Frontal cortex (tissue), 4 donors: ENCODE results near the gene HDDC2. TPM values are rescaled to one million over a fixed set of nuclear protein-coding genes. Genes with fewer than 3 reads are reported as not detected.

Experiments used
- DNase-seq, 2 donors: peaks; one replicate each; pipeline ENCODE4 v3.0.0; 2012; ENCODE audit warnings: low spot score in 2 of 2
- FAIRE-seq: peaks from 2 replicates; lab custom pipeline; 2012; peaks lifted over from hg19 to GRCh38; lab: Jason Lieb, UNC
- total RNA-seq: library from RNA; depleted of rRNA; stranded (reverse); fragments of >200 nt; gene quantifications from one replicate; pipeline ENCODE4 v1.2.3, GENCODE V29; 2014
- donor health status: control.
- donor health status: control.
- donor health status: control.

HDDC2 gene
- total RNA-seq, 1 donor from 2014 or later = 31.0 TPM

DNA sequence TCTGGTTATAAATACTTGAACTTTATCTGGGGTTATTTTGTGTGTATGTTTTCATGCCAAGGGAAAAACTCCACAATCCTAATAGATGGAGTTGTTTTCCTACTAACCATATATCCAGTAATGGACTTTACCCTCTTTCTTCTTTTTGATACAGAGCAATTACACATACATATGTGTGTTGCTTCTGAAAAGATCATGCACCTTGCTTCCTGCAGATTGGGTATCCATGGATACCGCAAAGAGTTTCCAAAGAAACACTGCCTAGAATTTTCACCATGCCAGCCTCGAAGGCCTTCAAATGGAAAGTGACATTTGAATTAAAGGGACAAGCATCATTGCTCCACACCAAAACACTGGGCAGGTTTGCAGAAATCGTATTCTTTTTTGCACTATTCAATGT lies 26.8 kb downstream of the HDDC2 start:
- FAIRE-seq (no peak), DNase-seq (no peak)

DNA sequence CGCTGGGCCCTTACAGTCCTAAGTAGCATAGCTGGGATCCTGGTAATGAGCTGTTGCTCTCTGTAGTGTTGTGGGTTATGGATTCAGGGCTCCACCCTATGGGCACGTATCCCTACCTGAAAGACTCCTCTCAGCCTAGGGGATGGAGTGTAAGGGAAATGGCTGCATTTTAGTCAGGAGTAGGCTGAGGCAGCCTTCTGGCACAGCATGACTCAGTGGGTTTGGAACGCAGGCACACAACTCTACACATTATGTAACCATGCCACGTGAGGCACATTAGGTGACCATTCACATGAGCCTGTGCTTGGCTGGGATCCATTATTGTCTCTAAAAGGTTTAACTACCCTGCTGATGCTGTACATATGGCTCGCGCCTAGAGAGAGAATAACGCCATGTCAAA lies 27.8 kb downstream of the HDDC2 start:
- no peak for FAIRE-seq

DNA sequence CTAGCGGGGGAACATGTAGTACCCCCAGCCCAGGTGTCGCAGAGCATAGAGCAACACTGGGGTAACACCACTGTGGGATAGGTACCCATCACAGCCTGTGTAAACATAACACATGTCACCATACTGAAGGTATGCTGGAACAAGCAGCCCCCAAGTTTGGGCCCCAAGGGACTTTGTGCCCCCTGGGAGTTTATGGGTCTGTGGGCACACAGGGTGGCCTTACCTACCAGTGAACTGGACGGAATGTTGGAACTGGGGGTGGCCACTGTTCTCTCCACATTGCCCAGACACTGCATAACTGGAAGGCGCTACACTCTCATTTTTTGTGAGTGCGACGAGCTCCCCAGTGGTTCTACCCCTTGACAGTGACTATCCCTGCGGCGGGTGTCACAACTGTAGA lies 28.5 kb downstream of the HDDC2 start:
- no peak for DNase-seq
- no peak for FAIRE-seq

More for the DNA sequence above, 27.8 kb downstream of the HDDC2 start:
- DNase-seq = no peak

DNA sequence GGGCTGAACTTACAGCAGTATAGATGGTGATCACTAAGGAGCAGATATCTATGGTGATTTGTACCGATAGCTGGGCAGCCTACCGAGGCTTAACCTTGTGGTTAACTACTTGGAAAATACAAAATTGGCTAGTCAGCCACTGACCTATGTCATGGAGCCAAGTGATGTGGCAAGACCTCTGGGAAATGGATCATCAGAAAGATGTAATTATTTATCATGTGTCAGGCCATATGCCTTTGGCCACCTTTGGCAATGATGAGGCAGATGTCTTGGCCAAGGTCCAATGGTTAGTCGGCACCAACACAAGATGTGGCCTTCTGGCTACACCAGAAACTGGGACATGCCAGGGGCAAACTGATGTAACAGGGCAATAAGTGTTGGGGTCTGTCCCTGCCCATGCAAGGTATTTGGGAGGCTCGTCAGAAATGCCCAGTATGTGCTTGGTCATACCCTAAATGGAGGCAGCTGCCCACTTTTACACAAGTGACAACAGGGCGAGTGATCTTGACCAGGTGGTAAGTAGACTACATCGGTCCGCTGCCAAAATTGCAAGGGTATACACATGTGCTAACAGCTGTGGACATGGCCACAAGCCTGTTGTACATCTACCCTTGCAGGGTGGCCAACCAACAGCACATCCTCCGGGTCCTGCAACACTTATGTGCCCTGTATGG lies 30.1 kb downstream of the HDDC2 start:
- FAIRE-seq (no peak), DNase-seq (no peak)

DNA sequence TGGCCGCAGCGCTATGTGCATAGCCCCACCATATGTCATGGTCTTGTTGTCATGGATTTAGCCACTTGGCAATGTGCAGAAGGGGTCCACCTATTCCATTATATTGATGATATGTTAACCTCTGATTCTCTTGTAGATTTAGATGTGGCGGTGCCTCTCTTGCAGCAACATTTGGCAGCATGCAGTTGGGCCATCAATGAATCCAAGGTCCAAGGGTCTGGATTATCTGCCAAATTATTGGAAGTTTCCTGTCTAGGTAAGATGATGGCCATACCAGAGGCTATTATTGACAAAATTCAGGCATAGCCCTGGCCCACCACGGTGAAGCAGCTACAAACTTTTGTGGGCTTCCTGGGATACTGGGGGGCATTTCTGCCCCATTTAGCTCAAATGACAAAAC lies 31.4 kb downstream of the HDDC2 start:
- no peak for FAIRE-seq
- DNase-seq = no peak

DNA sequence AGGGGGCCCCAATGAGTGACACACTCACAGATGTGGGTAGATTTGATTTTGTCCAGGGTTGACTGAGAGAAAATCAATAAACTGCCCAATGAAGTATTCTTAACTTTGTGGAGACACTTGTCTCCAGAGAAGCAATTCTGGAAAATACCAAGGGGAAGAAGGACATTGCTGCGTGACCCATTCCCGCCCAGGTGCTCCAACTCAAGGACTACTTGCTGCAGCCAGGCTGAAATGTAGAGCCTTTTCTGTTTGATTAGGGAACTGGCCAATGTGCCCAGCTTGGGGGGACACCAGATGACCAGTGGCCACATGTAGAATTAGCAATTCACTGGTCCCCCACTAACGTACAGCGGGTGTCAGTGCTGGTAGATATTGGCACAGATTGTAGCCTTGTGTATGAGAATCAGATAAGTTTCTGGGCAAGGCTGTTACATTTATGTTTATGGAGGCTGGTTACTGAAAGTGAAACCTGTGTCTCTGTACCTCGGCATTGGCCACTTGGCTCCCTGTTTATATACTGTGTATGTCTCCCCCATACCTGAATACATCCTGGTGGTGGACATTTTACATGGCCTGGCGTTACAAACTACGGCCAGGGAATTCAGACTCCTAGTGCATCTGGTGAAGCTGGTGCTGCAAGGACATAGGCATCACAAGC lies 32.3 kb downstream of the HDDC2 start:
- DNase-seq (no peak), FAIRE-seq (no peak)

DNA sequence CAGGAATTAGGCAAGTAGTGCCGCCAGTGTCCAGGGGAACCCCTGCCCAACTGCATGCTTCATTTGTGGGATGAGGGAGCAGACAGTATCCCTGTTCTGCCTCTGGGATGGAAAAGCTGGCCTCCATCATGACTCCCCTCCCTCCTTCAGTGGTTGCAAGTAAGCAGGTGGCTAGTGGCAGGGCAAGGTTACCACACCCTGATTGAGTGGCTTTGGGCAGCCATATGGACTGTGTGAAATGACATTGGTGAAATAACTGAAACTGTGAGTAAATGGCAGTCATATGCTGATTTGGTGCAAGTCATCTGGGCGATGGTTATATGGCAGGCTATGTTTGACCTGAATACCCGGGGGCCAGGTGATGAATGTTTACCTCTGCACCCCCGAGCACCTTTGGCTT lies 33.0 kb downstream of the HDDC2 start:
- DNase-seq (no peak), FAIRE-seq (no peak)

DNA sequence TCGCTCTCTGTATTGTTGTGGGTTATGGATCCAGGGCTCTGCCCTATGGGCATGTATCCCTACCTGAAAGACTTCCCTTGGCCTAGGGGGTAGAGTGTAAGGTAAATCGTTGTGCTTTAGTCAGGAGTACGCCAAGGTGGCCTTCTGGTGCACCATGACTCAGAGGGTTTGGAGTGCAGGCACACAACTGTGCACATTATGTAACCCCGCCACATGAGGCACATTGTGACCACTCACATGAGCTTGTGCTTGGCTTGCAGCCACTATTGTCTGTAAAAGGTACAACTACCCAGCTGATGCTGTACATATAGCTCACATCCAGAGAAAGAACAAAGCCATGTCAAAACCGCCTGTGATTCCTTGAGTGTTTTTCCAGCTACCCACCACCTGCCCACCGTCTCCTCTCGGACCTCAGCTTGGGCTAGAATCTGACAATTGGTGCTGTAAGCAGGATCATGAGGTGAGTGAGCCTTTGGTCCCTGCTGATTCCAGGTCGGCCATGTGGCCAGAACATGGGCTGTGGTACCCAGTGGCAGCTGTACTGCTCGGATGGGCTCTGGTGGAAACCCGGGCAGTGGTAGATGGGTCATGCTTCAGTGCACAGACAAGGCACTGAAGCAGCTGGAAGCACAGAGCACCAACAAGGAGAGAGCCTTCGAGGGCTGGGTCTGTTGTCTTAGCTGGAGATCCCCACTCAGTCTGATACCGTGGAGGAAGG lies 33.8 kb downstream of the HDDC2 start:
- DNase-seq (no peak), FAIRE-seq (no peak)

DNA sequence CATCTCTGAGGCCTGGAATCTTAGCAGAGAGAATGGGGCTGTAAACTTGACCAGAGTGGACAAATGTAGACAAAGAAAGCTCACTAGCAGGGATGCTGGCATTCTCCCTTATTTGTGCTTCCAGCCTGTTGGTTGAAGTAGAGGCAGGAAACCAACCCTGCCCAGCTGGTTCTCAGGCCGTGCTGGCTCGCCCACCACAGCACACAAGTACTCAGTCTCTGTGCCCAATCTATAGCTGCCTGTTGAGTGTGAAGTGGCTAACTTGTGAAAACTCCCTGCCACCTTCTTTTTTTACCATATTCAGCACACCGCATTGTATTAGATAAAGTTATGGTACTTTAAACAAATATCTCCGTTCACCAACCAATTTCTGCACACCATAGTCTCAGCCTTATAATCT lies 37.3 kb downstream of the HDDC2 start:
- DNase-seq (no peak), FAIRE-seq (no peak)

DNA sequence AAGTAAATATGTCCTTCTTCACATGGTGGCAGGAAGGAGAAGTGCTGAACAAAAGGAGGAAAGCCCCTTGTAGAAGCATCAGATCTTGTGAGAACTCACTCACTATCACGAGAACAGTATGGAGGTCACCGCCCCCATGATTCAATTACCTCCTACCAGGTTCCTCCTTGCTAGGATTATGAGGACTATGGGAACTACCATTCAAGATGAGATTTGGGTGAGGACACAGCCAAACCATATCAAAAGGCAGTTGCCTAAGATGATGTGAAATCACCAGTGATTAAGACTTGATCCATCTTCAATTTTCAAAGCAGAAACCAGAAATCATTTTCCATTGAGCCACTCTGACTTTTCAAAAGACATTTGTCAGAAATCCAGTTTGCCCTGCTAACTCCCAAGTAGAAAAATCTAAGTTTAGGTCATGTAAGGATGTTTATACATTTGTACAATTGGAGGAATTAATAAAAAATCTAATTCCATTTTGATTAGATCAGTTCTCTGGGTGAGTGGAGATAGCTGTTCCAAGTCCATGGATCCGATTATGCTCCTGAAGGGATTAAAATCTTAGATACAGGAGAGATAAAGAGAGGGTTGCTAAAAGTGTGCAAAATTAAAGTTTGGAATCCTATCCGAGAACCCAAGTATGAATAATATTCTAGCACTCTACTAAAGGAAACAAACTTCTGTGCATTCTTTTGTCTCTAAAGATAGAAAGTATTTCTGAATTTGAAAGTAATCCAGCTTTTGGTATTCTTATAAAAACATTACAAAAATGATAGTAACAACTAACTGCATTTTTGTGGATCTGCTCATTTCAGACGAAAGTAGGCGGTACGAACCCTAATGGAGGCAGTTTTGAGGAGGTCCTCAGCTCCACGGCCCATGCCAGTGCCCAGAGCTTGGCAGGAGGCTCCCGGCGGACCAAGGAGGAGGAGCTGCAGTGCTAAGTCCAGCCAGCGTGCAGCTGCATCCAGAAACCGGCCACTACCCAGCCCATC lies 39.5 kb downstream of the HDDC2 start:
- FAIRE-seq = no peak

DNA sequence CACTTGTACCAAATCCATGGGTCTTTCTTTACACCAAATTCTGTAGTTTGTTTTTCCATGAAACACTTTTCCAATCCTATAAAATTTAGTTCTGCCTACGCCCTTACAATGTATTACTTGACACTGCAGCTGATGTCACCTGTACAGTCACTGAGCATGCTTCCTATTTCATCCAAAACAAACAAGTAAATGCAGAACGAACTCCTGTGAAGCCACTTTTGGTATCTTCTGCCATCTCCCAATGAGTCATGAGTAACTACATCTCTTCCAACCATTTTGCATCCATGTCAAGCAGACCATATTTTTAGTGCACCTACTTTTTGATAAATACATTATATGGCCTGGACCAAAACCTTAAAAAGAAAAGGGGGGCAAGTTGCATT lies 42.4 kb downstream of the HDDC2 start:
- no peak for FAIRE-seq

More for the DNA sequence above, 39.5 kb downstream of the HDDC2 start:
- no peak for DNase-seq

DNA sequence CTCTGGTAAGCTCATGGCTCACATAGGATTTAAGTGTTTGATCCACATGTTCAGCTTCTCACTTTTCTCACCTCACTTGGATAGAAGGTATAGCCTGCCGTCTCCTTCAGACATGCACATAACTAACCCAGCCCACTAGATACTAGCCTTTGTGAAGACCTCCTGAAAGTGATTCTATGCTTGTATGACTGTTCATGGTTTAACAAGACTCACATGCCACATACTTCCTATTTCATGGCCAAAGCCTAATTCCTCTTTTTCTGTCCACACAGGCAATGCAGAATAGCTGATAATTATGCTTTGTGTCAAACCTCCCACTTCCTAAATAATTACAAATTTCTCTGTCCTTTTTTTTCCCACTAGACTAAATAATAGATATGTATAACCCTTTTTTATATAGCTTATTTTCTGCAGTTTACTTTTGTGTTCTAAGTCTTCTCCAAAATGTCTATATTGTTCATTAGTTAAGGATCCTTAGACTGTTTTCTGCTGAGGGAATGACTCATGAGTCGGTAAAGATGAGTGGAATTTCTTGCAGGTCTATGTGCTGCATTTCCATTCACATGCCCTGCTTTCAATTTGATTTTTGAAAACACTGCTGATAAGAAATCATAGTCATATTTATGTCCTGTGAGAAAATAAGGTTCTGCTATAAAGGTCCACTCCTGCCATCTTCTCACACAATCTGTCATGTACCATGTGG lies 43.0 kb downstream of the HDDC2 start:
- no peak for FAIRE-seq

More for the DNA sequence above, 42.4 kb downstream of the HDDC2 start:
- DNase-seq = no peak

DNA sequence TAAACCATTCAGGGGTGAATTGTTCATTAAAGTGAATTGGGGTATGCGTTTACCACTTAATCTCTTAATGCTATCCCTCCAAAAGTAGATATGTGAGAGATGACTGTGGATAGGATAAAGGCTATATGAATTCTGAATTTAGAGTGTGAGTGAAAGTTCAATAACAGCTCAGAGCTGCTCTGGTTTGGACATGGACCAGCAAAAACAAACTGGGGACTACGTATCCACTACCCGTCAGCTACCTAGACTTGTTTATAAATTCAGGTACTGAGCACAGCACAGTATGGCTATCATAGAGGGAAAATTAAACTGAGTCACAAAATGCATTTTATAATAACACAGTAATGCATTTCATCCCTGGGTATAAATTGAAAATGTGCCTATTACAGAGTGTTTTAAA lies 44.4 kb downstream of the HDDC2 start:
- FAIRE-seq (no peak), DNase-seq (no peak)

More for the DNA sequence above, 43.0 kb downstream of the HDDC2 start:
- no peak for DNase-seq

DNA sequence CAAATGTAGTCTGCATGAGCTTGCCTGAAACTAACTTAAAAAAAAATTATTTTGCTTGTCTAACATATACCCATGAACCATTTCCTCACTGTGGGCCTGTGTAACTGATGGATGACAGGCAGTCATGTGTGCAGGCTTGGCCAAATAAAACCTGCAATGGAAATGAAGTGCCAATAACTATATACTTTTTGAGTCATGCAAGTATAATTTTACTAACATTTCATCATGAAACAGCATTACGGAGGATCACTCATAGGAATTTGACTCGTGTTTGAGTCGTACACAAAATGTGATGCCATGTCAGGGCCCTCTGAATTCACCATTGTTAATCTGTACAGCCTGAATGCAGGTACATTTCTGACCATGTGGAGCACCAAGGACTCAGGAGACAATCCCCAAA lies 46.6 kb downstream of the HDDC2 start:
- DNase-seq = no peak
- FAIRE-seq = no peak

DNA sequence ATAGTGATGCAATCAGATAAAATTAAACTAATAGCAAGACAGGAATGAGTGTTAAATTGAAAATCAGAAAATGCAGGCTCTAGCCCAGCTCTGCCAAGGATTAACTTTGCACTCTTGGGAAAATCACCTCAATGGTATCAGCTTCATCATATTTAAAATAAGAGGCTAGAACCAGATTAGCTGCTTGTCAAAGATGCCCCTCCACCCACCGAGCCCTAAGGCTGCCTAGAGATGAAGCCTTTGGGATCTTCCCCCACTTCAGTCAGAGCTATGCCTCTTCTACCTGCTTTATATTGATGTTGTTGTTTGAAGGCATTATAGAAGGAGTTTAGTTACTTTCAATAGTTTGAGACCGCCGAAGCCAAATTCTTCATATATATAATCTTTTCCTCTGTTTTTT lies 47.4 kb downstream of the HDDC2 start:
- no peak for FAIRE-seq
- DNase-seq = no peak

DNA sequence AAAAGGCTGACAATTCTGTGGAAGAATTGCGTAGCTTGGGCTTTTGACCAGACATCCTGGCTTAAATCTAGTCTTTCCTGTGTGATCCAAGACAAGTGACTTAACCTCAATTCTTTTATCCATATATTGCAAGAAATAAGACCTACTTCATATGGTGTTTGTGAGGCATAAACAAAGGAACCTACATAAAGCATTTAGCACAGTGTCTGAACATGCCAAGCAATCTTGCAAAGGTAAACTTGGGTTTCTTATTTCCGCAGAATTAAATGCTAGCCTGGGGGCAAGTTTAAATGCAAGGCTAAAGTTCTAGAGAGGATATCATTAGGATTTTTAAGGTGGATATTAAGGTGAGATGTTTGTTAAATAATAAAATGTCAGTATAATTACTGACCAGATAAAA lies 47.9 kb downstream of the HDDC2 start:
- DNase-seq (no peak), FAIRE-seq (no peak)

DNA sequence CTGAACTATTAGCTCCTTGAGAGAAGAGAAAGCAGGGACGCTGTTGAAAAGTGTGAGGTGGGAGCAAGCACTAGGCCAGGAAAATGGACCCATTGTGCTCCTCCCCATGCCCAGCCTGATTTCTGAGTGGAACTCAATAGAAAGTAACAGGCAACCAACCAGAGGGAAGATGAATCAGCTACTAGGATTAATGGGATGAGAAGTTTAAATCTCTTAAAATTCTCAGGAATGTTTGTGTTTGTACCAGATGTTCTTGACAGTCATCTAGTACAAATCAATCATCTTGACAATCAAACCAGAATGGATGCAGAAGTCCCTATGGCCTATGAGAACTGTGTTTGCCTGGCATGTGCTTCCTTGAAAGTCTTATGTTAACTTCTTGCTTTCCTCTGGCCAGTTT lies 48.9 kb downstream of the HDDC2 start:
- DNase-seq = no peak
- FAIRE-seq = no peak

DNA sequence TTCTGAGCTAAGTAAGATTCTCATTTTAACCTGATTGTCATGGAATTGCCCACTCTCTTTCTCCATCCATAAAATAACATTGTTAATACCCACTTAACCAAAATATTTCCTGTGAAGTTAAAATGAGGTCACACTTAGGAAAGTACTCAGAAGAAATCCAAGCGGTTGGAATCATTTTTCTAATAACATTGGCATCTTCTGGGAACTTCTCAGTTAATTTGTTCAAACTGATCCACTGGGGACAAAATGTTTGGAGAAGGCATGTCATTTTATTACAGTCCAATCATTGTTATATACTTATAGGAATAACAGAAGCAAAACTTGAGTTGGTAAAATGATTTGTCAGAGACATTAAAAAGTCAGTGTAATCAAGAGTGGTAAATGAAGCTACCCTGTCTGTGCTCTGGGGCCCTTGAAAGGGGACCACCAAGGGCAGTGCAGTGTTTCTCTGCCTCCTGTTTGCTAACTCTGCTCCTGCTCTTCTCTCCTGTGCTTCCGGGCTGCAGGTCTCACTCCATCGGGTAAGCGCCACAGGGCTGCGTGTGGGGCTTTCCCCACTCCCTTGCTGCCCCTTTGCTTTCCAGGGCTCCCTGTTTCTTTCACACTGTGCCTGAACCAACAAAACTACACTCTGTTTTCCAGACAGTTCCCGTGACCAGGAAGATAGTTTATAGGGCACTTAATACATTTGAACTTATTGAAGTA lies 50.1 kb downstream of the HDDC2 start:
- FAIRE-seq = no peak
- no peak for DNase-seq

DNA sequence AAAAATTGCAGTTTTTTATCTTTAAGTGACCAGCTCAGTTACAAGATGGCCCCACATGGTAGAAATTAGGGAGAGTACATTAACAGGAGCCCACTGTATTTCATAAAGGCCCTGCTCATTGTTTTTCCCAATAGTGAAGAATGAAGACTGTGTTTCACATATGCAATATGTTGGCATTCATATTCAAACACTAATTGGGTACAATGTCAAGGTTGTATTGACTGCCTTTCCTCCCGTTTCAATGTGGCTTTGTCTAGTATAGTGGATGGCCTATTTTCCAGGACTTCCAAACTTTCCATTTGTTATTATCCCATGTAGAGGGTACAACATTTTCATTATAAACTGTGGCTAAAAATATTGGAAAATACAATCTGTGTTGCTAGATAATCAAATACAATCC lies 51.3 kb downstream of the HDDC2 start:
- no peak for FAIRE-seq
- no peak for DNase-seq
